Large intestine (tissue), 12 donors: ENCODE data around the gene TET3. TPM values are rescaled to one million over a fixed set of nuclear protein-coding genes. Genes with fewer than 3 reads are reported as not detected.
"Not testable (repeated sequence)": the region's sequence is repeated elsewhere in the genome, so short reads cannot be mapped to it uniquely, and the experiment has no call there.

Experiments
- DNase-seq, 2 donors: peaks; one replicate each; pipeline versions ENCODE4 v3.0.0 to v3.0.0-alpha.2; 2013
- H3K27ac ChIP-seq: one replicate; pipeline ENCODE4 v1.5.1; 2013; ENCODE audit warnings: low read length
- H3K27me3 ChIP-seq: 2 replicates; pipeline ENCODE4 v1.6.1; 2013; ENCODE audit warnings: low read length; ENCODE audit not compliant: control insufficient read depth, insufficient read depth
- H3K36me3 ChIP-seq: 2 replicates; pipeline ENCODE4 v1.6.1; 2013; ENCODE audit warnings: low read length; ENCODE audit not compliant: control insufficient read depth, insufficient read depth
- H3K4me1 ChIP-seq: one replicate; pipeline ENCODE4 v1.6.1; 2013; ENCODE audit warnings: low read length; ENCODE audit not compliant: control insufficient read depth, insufficient read depth
- H3K4me3 ChIP-seq: one replicate; pipeline ENCODE4 v1.5.1; 2013; ENCODE audit warnings: low read length
- H3K9me3 ChIP-seq: one replicate; pipeline ENCODE4 v1.6.1; 2013; ENCODE audit warnings: mild to moderate bottlenecking, low read depth, low read length, moderate library complexity; ENCODE audit not compliant: control insufficient read depth
- WGBS: methylation state at CpG from one replicate; pipeline ENCODE4 v1.1.5; 2013; ENCODE audit warnings: low lambda C conversion rate; ENCODE audit not compliant: insufficient coverage; 5-methylcytosine and 5-hydroxymethylcytosine counted together
- long read RNA-seq, 11 donors: transcript quantifications; one replicate each; lab custom pipeline, GENCODE V29; 2026
- polyA plus RNA-seq: library from polyadenylated mRNA; unstranded; fragments of 120-200 nt; gene quantifications from one replicate; pipeline ENCODE4 v1.2.1, GENCODE V29; 2013

The TET3 gene
- polyA plus RNA-seq = 18.1 TPM
- long read RNA-seq, donor 1 = 0 reads
- long read RNA-seq, donor 2, full-length matches to known transcripts = 1 of 6 reads
- long read RNA-seq, donor 2, partial matches to known transcripts = 5 of 6 reads
- long read RNA-seq, donor 2, other reads (novel, unspliced or antisense) = 0 of 6 reads
- long read RNA-seq, donor 3 = 0 reads
- long read RNA-seq, donor 4 = 0 reads
- long read RNA-seq, donor 5, full-length matches to known transcripts = 1 of 44 reads
- long read RNA-seq, donor 5, partial matches to known transcripts = 5 of 44 reads
- long read RNA-seq, donor 5, other reads (novel, unspliced or antisense) = 38 of 44 reads
- long read RNA-seq, donor 6 = 0 reads
- long read RNA-seq, donor 7 = 0 reads
- long read RNA-seq, donor 8 = 0 reads
- long read RNA-seq, donor 9 = 0 reads
- long read RNA-seq, donor 10 = 0 reads
- long read RNA-seq, donor 11, partial matches to known transcripts = 7 of 7 reads
- long read RNA-seq, donor 11, other reads (novel, unspliced or antisense) = 0 of 7 reads

DNA sequence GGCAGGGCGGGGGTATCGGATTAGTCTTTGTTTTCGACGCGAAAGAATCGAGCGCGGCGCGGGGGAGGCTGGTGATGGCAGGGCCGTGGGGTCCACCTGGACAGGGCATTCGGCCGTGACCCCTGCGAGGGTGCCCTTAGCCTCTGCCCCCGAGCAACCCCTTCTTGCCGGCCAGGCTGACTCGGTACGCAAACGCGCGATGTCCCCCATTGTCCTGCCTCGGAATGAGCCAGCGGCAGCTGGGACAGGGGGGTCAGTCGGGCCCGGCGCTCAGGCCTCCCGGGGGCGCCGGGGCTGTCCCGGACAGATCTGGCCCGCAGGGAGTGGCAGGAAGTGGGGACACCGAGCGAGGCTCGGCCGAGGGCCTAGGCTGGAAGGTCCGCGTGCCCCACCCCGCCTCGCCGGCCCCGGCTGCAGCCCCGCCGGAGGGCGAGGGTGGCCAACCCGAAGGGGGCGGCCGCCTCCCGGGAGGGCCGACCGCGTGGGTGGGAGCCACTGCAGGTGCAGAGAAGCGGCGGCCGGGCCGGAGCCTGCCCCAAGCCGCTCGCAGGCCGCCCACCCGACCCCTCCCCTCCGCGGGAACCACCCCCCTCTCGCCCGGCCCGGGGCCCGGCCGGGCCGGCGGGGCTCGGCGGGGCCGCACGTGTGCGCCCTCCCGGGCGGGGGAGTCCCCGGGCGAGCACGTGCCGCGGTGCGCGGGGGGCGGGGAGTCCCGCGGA lies at the start of gene TET3:
Gene TET3, plus strand, starts transcription at position 708 of the 719 bp plus-strand sequence. CDS start 1,494 bp downstream, outside the sequence.
- peaks cover 71% of the 10 kb centered on the region for H3K4me1 ChIP-seq
- no peaks in the 10 kb centered on the region for H3K9me3 ChIP-seq
- WGBS = no CpG with 5 or more reads among the region's 85 CpGs
- peak in 1 of 2 donors; percentile 62 for DNase-seq
- peak within 1 kb of the TSS; percentile 93 for H3K27ac ChIP-seq
- peak within 1 kb of the TSS; percentile 72 for H3K4me3 ChIP-seq
- peaks cover 11% of the 10 kb centered on the region for H3K27me3 ChIP-seq
- H3K36me3 ChIP-seq = peaks cover 10% of the 10 kb centered on the region

DNA sequence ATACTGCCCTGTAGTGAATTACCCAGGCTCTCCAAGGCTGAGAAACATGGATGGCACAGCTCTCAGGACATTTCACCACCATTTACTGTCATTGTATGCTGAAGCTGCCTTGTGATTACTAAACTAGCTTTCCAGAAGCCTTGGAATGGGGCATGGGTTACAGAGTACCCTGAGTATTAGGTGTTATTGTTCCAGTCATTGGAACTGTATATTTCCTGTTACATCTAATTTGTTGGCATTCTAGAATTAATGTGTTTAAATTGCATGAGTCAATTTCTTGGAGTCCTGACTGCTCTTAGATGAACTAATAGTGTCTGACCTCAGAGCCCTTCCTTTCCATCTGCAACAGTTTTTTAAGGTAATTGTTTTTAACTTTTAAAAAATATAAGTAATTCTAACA lies 49.1 kb upstream of the TET3 start:
- Histone ChIP-seq H3K4me1 (no peaks in the 10 kb centered on the region), H3K27ac (no peak overlapping the region), H3K4me3 (no peak overlapping the region), H3K9me3 (no peaks in the 10 kb centered on the region), H3K27me3 (no peaks in the 10 kb centered on the region), H3K36me3 (peaks cover 33% of the 10 kb centered on the region)
- DNase-seq = no peak

DNA sequence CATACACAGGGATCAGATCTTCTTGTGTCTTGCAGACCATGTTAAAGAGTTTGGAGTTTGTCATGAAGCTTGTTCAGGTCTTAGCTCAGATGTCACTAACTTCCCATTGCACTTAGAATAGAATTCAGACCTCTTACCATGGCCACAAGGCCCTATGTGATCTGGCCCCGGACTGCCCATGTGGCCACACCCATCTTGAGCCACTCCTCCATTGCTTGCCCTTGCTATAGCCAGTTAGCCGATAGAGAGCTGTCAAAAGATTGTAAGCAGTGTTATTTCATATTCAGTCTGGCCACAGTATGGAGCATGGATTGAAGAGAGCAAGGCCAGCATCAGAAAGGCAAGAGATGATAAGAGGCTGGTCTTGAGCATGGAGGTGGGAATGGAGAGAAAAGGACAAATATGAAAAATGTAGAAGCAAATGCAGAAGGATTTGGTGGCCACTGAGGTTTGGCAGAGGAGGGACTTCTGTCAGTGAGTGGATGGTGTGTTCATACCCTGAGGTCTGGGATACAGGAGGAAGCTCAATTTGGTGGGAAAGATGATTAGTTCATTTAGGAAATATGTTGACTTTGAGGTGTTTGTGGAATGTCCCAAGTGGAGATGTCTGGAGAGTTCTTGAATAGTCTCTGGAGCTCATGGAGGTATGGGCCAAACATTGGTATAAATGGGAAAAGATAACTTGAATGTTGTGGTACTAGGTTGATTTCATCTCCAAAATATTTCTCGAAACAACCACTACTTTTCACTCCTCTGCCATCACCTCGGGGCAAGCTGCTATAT lies 47.4 kb upstream of the TET3 start:
- no peaks in the 10 kb centered on the region for H3K4me1 ChIP-seq
- no peak overlapping the region for H3K27ac ChIP-seq
- no peaks in the 10 kb centered on the region for H3K27me3 ChIP-seq
- no peaks in the 10 kb centered on the region for H3K9me3 ChIP-seq
- DNase-seq = no peak
- peaks cover 32% of the 10 kb centered on the region for H3K36me3 ChIP-seq
- H3K4me3 ChIP-seq = no peak overlapping the region
- WGBS = 100% methylated on average over 2 of the region's 4 CpGs

DNA sequence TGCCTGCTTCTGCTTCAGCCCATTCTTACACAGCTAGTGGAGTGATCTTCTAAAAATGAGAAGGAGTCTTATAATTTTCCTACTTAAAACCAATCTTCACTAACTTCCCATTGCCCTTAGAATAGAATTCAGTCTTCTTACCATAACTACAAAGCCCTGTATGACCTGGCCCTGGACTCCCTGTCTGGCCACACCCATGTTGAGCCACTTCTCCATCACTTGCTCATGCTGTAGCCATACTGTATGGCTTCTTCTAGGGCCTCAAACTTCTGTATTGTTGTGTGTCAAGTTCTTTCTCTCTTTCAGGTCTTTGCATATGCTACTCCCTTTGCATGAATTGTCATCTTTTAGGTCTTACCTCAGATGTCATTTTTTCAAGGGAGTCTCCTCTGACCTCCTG lies 46.8 kb upstream of the TET3 start:
- Histone ChIP-seq H3K9me3 (no peaks in the 10 kb centered on the region), H3K27me3 (no peaks in the 10 kb centered on the region), H3K4me1 (no peaks in the 10 kb centered on the region), H3K4me3 (no peak overlapping the region), H3K27ac (no peak overlapping the region), H3K36me3 (peaks cover 30% of the 10 kb centered on the region)
- no peak for DNase-seq

DNA sequence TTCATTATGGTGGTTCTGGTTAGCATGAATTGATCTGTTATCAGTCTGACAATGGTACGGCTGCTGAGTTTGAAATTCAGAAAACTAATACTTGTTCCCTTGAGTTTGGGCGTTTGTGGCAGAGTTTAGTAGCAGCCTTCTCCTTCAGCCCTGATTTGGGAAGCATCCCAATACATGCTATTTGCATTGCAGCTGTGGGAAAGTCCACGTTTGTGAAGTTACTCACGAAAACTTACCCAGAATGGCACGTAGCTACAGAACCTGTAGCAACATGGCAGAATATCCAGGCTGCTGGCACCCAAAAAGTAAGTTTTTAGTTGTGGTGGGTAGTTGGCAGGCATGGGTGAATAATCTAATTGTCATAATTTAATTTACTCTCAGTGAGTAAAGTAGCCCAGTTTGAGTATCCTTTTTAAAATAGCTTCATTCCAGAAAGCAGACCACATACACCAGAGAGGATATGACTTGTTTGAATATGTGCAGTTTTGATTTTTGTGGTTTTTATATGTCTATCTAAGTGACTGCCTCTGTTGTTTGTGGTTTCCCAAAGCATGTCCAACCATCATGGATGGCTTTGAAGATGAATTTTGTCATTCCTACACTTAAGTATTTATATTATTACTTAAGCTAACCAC lies 45.9 kb upstream of the TET3 start:
- no peak overlapping the region for H3K4me3 ChIP-seq
- no peak overlapping the region for H3K27ac ChIP-seq
- no peaks in the 10 kb centered on the region for H3K27me3 ChIP-seq
- no peaks in the 10 kb centered on the region for H3K4me1 ChIP-seq
- no peaks in the 10 kb centered on the region for H3K9me3 ChIP-seq
- 100% methylated on average over 2 of the region's 5 CpGs for WGBS
- H3K36me3 ChIP-seq = peaks cover 32% of the 10 kb centered on the region
- DNase-seq = no peak

DNA sequence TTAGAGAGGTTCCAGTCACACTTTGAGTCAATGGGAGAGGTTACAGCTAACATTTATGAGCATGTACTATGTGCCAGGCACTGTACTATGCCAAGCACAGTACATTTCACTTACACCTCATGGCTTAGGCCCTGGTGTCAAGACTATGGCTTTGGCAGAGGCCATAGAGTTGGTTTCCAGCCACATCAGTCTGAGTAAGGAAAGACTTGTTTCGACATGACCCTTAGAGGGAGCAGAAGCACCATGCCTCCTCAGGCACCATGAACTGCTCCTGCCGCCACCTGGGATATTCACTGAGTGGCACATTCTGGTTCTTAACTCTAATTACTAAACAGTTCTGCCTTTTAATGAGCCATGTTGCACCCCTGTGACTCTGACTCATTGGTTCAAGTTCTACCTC lies 45.3 kb upstream of the TET3 start:
- no peaks in the 10 kb centered on the region for H3K9me3 ChIP-seq
- H3K4me3 ChIP-seq = no peak overlapping the region
- no peaks in the 10 kb centered on the region for H3K27me3 ChIP-seq
- DNase-seq = no peak
- H3K4me1 ChIP-seq = no peaks in the 10 kb centered on the region
- peaks cover 36% of the 10 kb centered on the region for H3K36me3 ChIP-seq
- no peak overlapping the region for H3K27ac ChIP-seq
- WGBS = no CpG with 5 or more reads among the region's 2 CpGs

DNA sequence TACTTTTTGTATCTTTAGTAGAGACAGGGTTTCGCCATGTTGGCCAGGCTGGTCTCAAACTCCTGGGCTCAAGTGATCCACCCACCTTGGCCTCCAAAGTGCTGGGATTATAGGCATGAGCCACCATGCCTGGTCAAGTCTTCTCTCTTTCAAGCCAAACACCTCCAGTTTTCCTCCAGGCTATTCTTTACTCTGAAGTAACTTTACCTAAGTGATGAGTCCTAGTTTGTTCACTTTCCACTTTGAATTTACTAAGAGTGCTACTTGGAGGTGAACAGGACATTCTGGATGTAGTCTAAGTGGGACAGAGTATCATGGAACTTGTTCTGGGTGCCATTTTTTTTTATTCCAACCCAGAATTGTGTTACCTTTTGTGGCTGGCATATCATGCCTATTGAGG lies 44.6 kb upstream of the TET3 start:
- not testable (repeated sequence) for H3K9me3 ChIP-seq, DNase-seq, H3K4me1 ChIP-seq, H3K27ac ChIP-seq, H3K4me3 ChIP-seq, H3K27me3 ChIP-seq
- peaks cover 38% of the 10 kb centered on the region for H3K36me3 ChIP-seq
- no CpG with 5 or more reads among the region's 1 CpG for WGBS

DNA sequence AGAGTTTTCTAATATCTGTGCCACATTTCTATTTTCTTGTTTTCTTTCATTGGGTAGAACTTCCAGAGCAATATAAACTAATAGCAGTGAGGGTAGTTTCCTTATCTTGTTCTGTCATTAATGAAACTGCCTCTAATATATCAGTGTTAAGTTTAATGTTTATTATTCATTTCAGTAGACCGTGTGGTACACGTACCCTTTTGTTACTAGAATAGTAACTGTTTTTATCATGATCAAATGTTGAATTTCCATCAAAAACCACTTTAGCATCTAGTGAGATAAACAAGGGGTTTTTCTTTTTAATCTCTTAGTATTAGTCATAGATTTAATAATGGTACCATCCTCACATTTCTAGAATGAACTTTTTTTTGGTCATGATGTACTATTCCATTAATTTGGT lies 42.0 kb upstream of the TET3 start:
- Histone ChIP-seq H3K27me3 (no peaks in the 10 kb centered on the region), H3K36me3 (peaks cover 41% of the 10 kb centered on the region), H3K9me3 (no peaks in the 10 kb centered on the region), H3K4me3 (no peak overlapping the region), H3K27ac (no peak overlapping the region), H3K4me1 (no peaks in the 10 kb centered on the region)
- 58% methylated on average over 2 of the region's 2 CpGs for WGBS
- DNase-seq = no peak

DNA sequence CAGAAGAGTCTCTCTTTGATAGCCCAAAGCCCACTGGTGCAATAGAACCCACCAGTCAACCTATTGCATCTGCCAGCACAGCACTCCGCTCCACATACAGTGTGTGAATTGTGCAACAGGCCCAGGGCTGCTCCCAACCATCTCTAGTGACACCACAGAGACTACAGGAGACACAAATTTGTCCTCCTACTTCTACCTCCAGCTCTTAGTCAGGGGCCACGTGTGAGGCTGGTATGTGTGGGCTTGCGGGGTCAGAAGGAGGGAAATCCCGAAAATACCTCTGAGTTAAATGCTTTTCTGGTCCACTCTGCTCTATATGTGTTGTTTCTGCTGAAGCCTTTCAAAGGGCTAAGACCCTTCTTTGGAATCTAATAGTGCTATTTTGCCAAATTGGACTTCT lies 40.0 kb upstream of the TET3 start:
- DNase-seq = no peak
- Histone ChIP-seq H3K27ac (no peak overlapping the region), H3K4me3 (no peak overlapping the region), H3K36me3 (peaks cover 41% of the 10 kb centered on the region), H3K27me3 (no peaks in the 10 kb centered on the region), H3K9me3 (no peaks in the 10 kb centered on the region), H3K4me1 (peaks cover 12% of the 10 kb centered on the region)
- WGBS = no CpG with 5 or more reads among the region's 4 CpGs

DNA sequence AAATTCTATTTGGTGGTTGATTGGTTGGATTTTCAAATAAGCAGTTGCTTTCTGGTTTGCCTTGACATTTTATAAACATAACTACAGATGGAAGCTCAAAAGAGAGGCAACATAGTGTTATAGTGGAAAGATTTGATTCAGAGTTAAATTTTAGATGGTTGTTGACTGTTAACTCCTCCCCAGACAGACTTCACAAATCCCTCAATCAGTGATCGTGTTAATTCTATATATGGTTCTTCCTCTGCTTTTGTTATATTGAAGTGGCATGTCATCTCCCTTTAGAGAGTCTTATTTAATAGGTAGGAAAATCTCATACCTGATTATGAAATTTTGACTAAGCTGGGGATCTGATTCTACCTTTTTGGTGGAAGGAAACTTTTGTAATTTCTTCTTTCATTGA lies 38.5 kb upstream of the TET3 start:
- 100% methylated on average over 1 of the region's 1 CpG for WGBS
- no peak overlapping the region for H3K27ac ChIP-seq
- no peaks in the 10 kb centered on the region for H3K9me3 ChIP-seq
- H3K36me3 ChIP-seq = peaks cover 49% of the 10 kb centered on the region
- H3K4me1 ChIP-seq = peaks cover 15% of the 10 kb centered on the region
- no peaks in the 10 kb centered on the region for H3K27me3 ChIP-seq
- no peak overlapping the region for H3K4me3 ChIP-seq
- DNase-seq = no peak
